ENCODE results near the gene FOXM1. TPM values are rescaled to one million over a fixed set of nuclear protein-coding genes. Genes with fewer than 3 reads are reported as not detected.

The FOXM1 gene
- total and polyA plus RNA-seq, 7 experiments from 2014 or later: 0.35 to 77.2 (median 0.82) TPM; not detected in 3

- Mint-ChIP-seq H3K4me1 (peaks cover 0 to 5% (median 2%) of the 10 kb centered on the region in 7 donors), H3K27me3 (no peaks in the 10 kb centered on the region), H3K36me3 (peaks cover 0 to 26% (median 6%) of the 10 kb centered on the region in 5 donors), H3K9me3 (no peaks in the 10 kb centered on the region), H3K4me3 (no peak overlapping the region), H3K27ac (peak overlapping the region in 2 of 9 donors; percentile 33 to 43)
- CTCF ChIA-PET: no interaction called here
- Histone ChIP-seq H3K4me3 (ENCODE audit: low read length) (no peak overlapping the region), H3K4me1 (ENCODE audit: control insufficient read depth in 2 of 2, insufficient read depth in 2 of 2, low read length in 2 of 2) (no peaks in the 10 kb centered on the region), H3K36me3 (ENCODE audit: control insufficient read depth in 2 of 3, insufficient read depth in 3 of 3, low read length in 3 of 3) (peaks cover 0 to 34% (median 0%) of the 10 kb centered on the region in 3 experiments), H3K27me3 (ENCODE audit: control insufficient read depth in 2 of 2, insufficient read depth in 2 of 2, low read length in 2 of 2) (no peaks in the 10 kb centered on the region), H3K9me3 (ENCODE audit: control insufficient read depth in 2 of 3, low read length in 3 of 3) (no peaks in the 10 kb centered on the region), H3K27ac (ENCODE audit: low read depth, low read length) (no peak overlapping the region)
- intact Hi-C loops (cut with micrococcal nuclease): loop anchor here (1.0 to 2.0 kb wide), 2 partner anchors 91 to 187 kb away; no protein-coding TSS in a partner anchor
- POLR2A ChIA-PET: interaction anchor here (0.7 kb wide), 1 partner anchor 1396 kb away, joined by 4 read pairs; no protein-coding TSS in a partner anchor
- DNase-seq (peak in 7 of 9 donors; percentile 12 to 56 (median 25)), ATAC-seq (peak; percentile 74)
Measured at GRCh38 chr12:2853626-2854025, 23.3 kb downstream of the FOXM1 start.

DNA sequence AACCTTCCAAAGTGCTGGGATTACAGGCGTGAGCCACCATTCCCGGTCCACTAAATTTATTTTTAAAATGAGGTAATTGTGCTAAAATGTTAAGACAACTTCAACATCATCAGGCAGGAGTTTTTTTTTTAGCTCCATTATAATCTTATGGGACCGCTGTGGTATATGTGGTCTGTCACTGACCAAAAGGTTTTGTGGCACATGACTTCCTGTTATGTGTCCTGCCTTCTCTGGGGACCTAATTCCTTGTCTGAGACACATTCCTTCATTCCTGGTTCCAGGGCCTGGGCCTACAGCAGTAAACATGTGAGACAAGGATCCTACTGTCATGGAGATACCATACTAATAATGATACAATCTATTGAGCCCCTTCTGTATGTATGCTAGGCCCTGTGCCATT is 25.0 kb downstream of the FOXM1 start:
- Mint-ChIP-seq H3K36me3 (peaks cover 0 to 40% (median 11%) of the 10 kb centered on the region in 5 donors), H3K27ac (peak overlapping the region in 2 of 9 donors; percentile 28 to 85), H3K4me3 (no peak overlapping the region), H3K9me3 (no peaks in the 10 kb centered on the region), H3K27me3 (no peaks in the 10 kb centered on the region), H3K4me1 (peaks cover 0 to 11% (median 3%) of the 10 kb centered on the region in 7 donors)
- Histone ChIP-seq H3K4me3 (ENCODE audit: low read length) (no peak overlapping the region), H3K4me1 (ENCODE audit: control insufficient read depth in 2 of 2, insufficient read depth in 2 of 2, low read length in 2 of 2) (no peaks in the 10 kb centered on the region), H3K36me3 (ENCODE audit: control insufficient read depth in 2 of 3, insufficient read depth in 3 of 3, low read length in 3 of 3) (peaks cover 0 to 27% (median 0%) of the 10 kb centered on the region in 3 experiments), H3K27me3 (ENCODE audit: control insufficient read depth in 2 of 2, insufficient read depth in 2 of 2, low read length in 2 of 2) (no peaks in the 10 kb centered on the region), H3K27ac (ENCODE audit: low read depth, low read length) (no peak overlapping the region), H3K9me3 (ENCODE audit: control insufficient read depth in 2 of 3, low read length in 3 of 3) (no peaks in the 10 kb centered on the region)
- CTCF ChIA-PET: no interaction called here
- POLR2A ChIA-PET: no interaction called here
- DNase-seq (no peak), ATAC-seq (no peak)
- intact Hi-C loops (cut with micrococcal nuclease): loop anchor here in 1 of 2 donors (2.0 kb wide), 1 partner anchor 189 kb away; no protein-coding TSS in a partner anchor

DNA sequence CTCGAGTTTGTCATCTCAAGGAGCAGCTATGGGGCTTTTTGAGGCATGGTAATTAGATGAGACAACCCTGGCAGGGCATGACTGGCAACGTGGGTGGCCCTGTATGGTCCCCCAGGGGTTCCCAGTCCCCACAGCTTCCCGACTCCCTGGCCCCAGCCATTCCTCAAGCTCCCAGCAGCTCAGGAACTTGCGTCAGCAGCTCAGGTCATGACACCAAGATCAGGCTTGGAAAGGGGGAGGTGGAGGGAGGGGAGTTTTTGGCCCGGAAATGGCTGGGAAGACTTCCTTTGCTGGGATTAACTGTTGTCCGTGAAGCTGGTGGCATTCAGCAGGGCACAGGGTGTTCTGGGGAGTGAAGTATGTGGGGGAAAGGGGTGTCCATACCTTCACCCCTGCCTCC is 31.7 kb downstream of the FOXM1 start:
- DNase-seq (no peak), ATAC-seq (no peak)
- H3K36me3 ChIP-seq (ENCODE audit: control insufficient read depth in 2 of 3, insufficient read depth in 3 of 3, low read length in 3 of 3): peaks cover 0 to 64% (median 0%) of the 10 kb centered on the region in 3 experiments
- Mint-ChIP-seq H3K36me3 (peaks cover 5 to 52% (median 11%) of the 10 kb centered on the region in 5 donors), H3K4me3 (no peak overlapping the region), H3K27ac (no peak overlapping the region), H3K27me3 (no peaks in the 10 kb centered on the region), H3K9me3 (no peaks in the 10 kb centered on the region), H3K4me1 (peaks cover 0 to 6% (median 0%) of the 10 kb centered on the region in 7 donors)
- H3K4me1 ChIP-seq (ENCODE audit: control insufficient read depth in 2 of 2, insufficient read depth in 2 of 2, low read length in 2 of 2): no peaks in the 10 kb centered on the region
- H3K27me3 ChIP-seq (ENCODE audit: control insufficient read depth in 2 of 2, insufficient read depth in 2 of 2, low read length in 2 of 2): no peaks in the 10 kb centered on the region
- no peaks in the 10 kb centered on the region for H3K9me3 ChIP-seq (ENCODE audit: control insufficient read depth in 2 of 3, low read length in 3 of 3)
- intact Hi-C loops (cut with micrococcal nuclease): no loop called here
- ChIA-PET POLR2A (interaction anchor here (0.7 to 0.9 kb wide), 2 partner anchors 8 to 194 kb away, joined by 3 read pairs; no protein-coding TSS in a partner anchor), CTCF (interaction anchor here (0.8 kb wide), 1 partner anchor 99 kb away, joined by 7 read pairs; no protein-coding TSS in a partner anchor)
- no peak overlapping the region for H3K27ac ChIP-seq (ENCODE audit: low read depth, low read length)
- no peak overlapping the region for H3K4me3 ChIP-seq (ENCODE audit: low read length)

DNA sequence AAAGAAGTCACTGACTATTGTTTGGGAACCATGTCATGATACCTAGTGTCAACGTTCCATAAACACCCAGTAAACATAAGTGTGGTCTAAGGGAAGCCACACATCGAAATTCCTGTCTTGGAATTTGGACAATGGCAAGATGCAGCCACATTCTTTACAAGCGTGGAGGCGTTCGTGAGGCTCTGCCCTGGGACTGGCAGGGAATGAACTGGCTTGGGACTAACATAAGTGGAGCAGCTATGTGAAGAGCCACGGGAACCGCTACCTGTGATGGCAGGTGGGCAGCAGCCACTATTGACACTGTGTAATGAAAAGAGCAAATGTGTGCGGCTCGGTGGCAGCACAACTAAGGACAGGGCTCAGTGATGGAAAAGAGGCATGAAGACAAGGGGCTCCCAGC is 32.2 kb downstream of the FOXM1 start:
- Histone ChIP-seq H3K27me3 (ENCODE audit: control insufficient read depth in 2 of 2, insufficient read depth in 2 of 2, low read length in 2 of 2) (no peaks in the 10 kb centered on the region), H3K4me1 (ENCODE audit: control insufficient read depth in 2 of 2, insufficient read depth in 2 of 2, low read length in 2 of 2) (no peaks in the 10 kb centered on the region), H3K9me3 (ENCODE audit: control insufficient read depth in 2 of 3, low read length in 3 of 3) (no peaks in the 10 kb centered on the region), H3K36me3 (ENCODE audit: control insufficient read depth in 2 of 3, insufficient read depth in 3 of 3, low read length in 3 of 3) (peaks cover 0 to 68% (median 0%) of the 10 kb centered on the region in 3 experiments), H3K4me3 (ENCODE audit: low read length) (no peak overlapping the region), H3K27ac (ENCODE audit: low read depth, low read length) (no peak overlapping the region)
- peaks cover 5 to 53% (median 13%) of the 10 kb centered on the region in 5 donors for H3K36me3 Mint-ChIP-seq
- no peaks in the 10 kb centered on the region for H3K9me3 Mint-ChIP-seq
- intact Hi-C loops (cut with micrococcal nuclease): no loop called here
- ChIA-PET POLR2A (interaction anchor here (0.9 kb wide), 1 partner anchor 8 kb away, joined by 3 read pairs; no protein-coding TSS in a partner anchor), CTCF (interaction anchor here (0.8 kb wide), 1 partner anchor 99 kb away, joined by 7 read pairs; no protein-coding TSS in a partner anchor)
- ATAC-seq (no peak), DNase-seq (no peak)
- H3K27ac Mint-ChIP-seq: no peak overlapping the region
- H3K4me3 Mint-ChIP-seq: no peak overlapping the region
- no peaks in the 10 kb centered on the region for H3K27me3 Mint-ChIP-seq
- peaks cover 0 to 7% (median 0%) of the 10 kb centered on the region in 7 donors for H3K4me1 Mint-ChIP-seq

DNA sequence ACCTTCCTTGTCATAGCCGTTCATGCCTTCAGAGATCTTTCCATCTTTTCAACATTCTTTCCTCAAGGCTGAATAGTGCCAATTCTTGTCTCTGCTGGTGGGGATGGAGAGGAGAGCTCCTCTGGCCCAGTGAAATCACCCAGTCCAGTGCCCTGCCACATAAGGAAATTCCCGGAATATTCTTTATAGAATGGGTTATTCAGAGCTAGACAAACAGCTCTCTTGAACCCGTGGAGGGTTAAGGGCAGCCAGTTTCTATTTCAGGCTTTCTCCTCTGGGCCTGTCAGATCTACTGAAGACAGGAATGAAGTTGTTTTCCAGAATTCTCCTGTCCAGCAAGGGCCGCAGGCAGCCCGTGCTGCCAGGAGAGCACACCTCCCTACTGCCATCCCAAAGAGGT is 34.0 kb downstream of the FOXM1 start:
- ATAC-seq: no peak
- no peaks in the 10 kb centered on the region for H3K9me3 Mint-ChIP-seq
- Histone ChIP-seq H3K9me3 (ENCODE audit: control insufficient read depth in 2 of 3, low read length in 3 of 3) (no peaks in the 10 kb centered on the region), H3K36me3 (ENCODE audit: control insufficient read depth in 2 of 3, insufficient read depth in 3 of 3, low read length in 3 of 3) (peaks cover 0 to 69% (median 6%) of the 10 kb centered on the region in 3 experiments), H3K4me1 (ENCODE audit: control insufficient read depth in 2 of 2, insufficient read depth in 2 of 2, low read length in 2 of 2) (no peaks in the 10 kb centered on the region), H3K27ac (ENCODE audit: low read depth, low read length) (no peak overlapping the region), H3K27me3 (ENCODE audit: control insufficient read depth in 2 of 2, insufficient read depth in 2 of 2, low read length in 2 of 2) (no peaks in the 10 kb centered on the region), H3K4me3 (ENCODE audit: low read length) (no peak overlapping the region)
- peaks cover 0 to 7% (median 0%) of the 10 kb centered on the region in 7 donors for H3K4me1 Mint-ChIP-seq
- H3K27ac Mint-ChIP-seq: no peak overlapping the region
- peaks cover 5 to 57% (median 24%) of the 10 kb centered on the region in 5 donors for H3K36me3 Mint-ChIP-seq
- no peaks in the 10 kb centered on the region for H3K27me3 Mint-ChIP-seq
- ChIA-PET CTCF (no interaction called here), POLR2A (no interaction called here)
- H3K4me3 Mint-ChIP-seq: no peak overlapping the region
- intact Hi-C loops (cut with micrococcal nuclease): no loop called here
- no peak for DNase-seq

- no peak overlapping the region for H3K27ac Mint-ChIP-seq
- Histone ChIP-seq H3K36me3 (ENCODE audit: control insufficient read depth in 2 of 3, insufficient read depth in 3 of 3, low read length in 3 of 3) (peaks cover 0 to 68% (median 8%) of the 10 kb centered on the region in 3 experiments), H3K9me3 (ENCODE audit: control insufficient read depth in 2 of 3, low read length in 3 of 3) (no peaks in the 10 kb centered on the region), H3K27me3 (ENCODE audit: control insufficient read depth in 2 of 2, insufficient read depth in 2 of 2, low read length in 2 of 2) (no peaks in the 10 kb centered on the region), H3K4me3 (ENCODE audit: low read length) (no peak overlapping the region), H3K27ac (ENCODE audit: low read depth, low read length) (no peak overlapping the region), H3K4me1 (ENCODE audit: control insufficient read depth in 2 of 2, insufficient read depth in 2 of 2, low read length in 2 of 2) (no peaks in the 10 kb centered on the region)
- H3K4me1 Mint-ChIP-seq: peaks cover 0 to 6% (median 0%) of the 10 kb centered on the region in 7 donors
- ATAC-seq: no peak
- DNase-seq: no peak
- H3K36me3 Mint-ChIP-seq: peaks cover 5 to 45% (median 24%) of the 10 kb centered on the region in 5 donors
- intact Hi-C loops (cut with micrococcal nuclease): no loop called here
- no peaks in the 10 kb centered on the region for H3K27me3 Mint-ChIP-seq
- no peaks in the 10 kb centered on the region for H3K9me3 Mint-ChIP-seq
- H3K4me3 Mint-ChIP-seq: no peak overlapping the region
- ChIA-PET POLR2A (no interaction called here), CTCF (no interaction called here)
Measured at GRCh38 chr12:2841056-2841650, 35.8 kb downstream of the FOXM1 start.
